Inflammatory macrophage treated with lipopolysaccharide for 4 hours (primary cell): ENCODE data around the gene PHF3.

Experiments used
- DNase-seq: peaks from one replicate; pipeline ENCODE4 v3.0.0-alpha.2; 2020

PHF3 gene

GRCh38 chr6:63635588-63636517 lies at the start of gene PHF3:
Gene PHF3, plus strand, starts transcription at chr6:63635802. Its CDS starts 10,750 bp downstream, at chr6:63646552.
- peak; percentile 91 for DNase-seq

- no peak for DNase-seq
Observed at GRCh38 chr6:63589952-63590411, 45.6 kb upstream of the PHF3 start.

GRCh38 chr6:63592886-63593285 lies 42.7 kb upstream of the PHF3 start:
- no peak for DNase-seq

GRCh38 chr6:63597141-63598048 lies 38.2 kb upstream of the PHF3 start:
- peak; percentile 31 for DNase-seq

GRCh38 chr6:63598049-63599036 lies 37.3 kb upstream of the PHF3 start:
- peak; percentile 67 for DNase-seq

GRCh38 chr6:63599243-63599642 lies 36.4 kb upstream of the PHF3 start:
- DNase-seq: no peak

- DNase-seq: peak; percentile 77
Observed at GRCh38 chr6:63600136-63600535, 35.5 kb upstream of the PHF3 start.

GRCh38 chr6:63609231-63609630 lies 26.4 kb upstream of the PHF3 start:
- DNase-seq: peak; percentile 17

GRCh38 chr6:63610944-63611343 lies 24.7 kb upstream of the PHF3 start:
- no peak for DNase-seq

GRCh38 chr6:63611560-63611959 lies 24.0 kb upstream of the PHF3 start:
- no peak for DNase-seq

GRCh38 chr6:63615590-63615989 lies 20.0 kb upstream of the PHF3 start:
- no peak for DNase-seq

- no peak for DNase-seq
Observed at GRCh38 chr6:63624091-63624490, 11.5 kb upstream of the PHF3 start.

GRCh38 chr6:63630466-63630865 lies 5.1 kb upstream of the PHF3 start:
- no peak for DNase-seq

GRCh38 chr6:63634630-63635029 lies 972 bp upstream of the PHF3 start:
- no peak for DNase-seq

GRCh38 chr6:63635215-63635587 lies 401 bp upstream of the PHF3 start:
- DNase-seq: no peak

GRCh38 chr6:63636518-63637021 lies 968 bp downstream of the PHF3 start:
- DNase-seq: peak; percentile 31

- no peak for DNase-seq
Observed at GRCh38 chr6:63637865-63638445, 2.4 kb downstream of the PHF3 start.

GRCh38 chr6:63640062-63640461 lies 4.5 kb downstream of the PHF3 start:
- peak; percentile 15 for DNase-seq

- DNase-seq: no peak
Observed at GRCh38 chr6:63643862-63644261, 8.3 kb downstream of the PHF3 start.

- no peak for DNase-seq
Observed at GRCh38 chr6:63644668-63645326, 9.2 kb downstream of the PHF3 start.

- peak; percentile 18 for DNase-seq
Observed at GRCh38 chr6:63649269-63649668, 13.7 kb downstream of the PHF3 start.
